ENCODE data around the gene TMEM204.

The TMEM204 gene

DNA sequence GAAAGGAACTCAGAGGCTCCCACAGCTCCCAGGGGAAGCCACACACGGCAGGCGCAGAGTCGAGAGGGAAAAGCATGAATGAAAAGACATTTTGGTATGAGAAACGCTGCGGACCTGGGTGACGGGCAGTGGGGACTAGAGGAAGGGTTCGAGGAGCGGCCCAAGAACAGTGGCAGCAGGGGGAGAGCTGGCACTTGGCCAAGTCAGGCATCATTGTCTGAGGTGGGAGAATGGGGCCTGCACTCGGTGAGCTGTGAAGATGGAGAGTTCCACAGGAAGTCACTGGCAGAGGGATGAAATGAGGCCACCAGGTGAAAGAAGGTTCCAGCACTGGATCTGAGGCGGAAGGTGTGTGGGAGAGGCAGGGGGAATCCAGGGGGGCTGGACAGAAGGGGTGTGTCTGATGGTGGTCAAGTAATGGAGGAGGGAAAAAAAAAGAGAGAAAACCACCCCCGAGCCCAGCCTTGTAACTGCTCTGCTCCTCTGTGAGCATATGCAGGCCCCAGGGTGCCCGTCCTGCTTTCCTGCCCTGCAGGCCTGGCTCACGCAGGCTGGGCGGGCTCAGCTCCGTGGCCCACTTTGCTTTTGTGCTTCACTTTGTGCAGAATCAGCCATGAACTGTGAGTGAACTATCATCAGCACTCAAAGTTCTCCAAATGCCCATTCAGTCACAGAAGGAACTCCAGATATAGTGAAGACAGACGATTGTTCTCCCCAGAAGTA, 31.8 kb downstream of the TMEM204 start:
- ATAC-seq (ENCODE audit: low read depth) (no peak), DNase-seq (ENCODE audit: low spot score) (no peak)
- Histone ChIP-seq H3K27me3 (ENCODE audit: insufficient read depth, poor library complexity, severe bottlenecking) (no peaks in the 10 kb centered on the region), H3K4me3 (ENCODE audit: severe bottlenecking) (no peak overlapping the region), H3K4me1 (ENCODE audit: insufficient read depth, poor library complexity, severe bottlenecking) (no peaks in the 10 kb centered on the region), H3K9me3 (ENCODE audit: severe bottlenecking) (no peaks in the 10 kb centered on the region), H3K36me3 (ENCODE audit: low read depth) (peaks cover 6% of the 10 kb centered on the region; the same call in 1 of the 2 replicates), H3K27ac (ENCODE audit: poor library complexity, severe bottlenecking) (no peak overlapping the region)
- TF ChIP-seq, protein P1, sequence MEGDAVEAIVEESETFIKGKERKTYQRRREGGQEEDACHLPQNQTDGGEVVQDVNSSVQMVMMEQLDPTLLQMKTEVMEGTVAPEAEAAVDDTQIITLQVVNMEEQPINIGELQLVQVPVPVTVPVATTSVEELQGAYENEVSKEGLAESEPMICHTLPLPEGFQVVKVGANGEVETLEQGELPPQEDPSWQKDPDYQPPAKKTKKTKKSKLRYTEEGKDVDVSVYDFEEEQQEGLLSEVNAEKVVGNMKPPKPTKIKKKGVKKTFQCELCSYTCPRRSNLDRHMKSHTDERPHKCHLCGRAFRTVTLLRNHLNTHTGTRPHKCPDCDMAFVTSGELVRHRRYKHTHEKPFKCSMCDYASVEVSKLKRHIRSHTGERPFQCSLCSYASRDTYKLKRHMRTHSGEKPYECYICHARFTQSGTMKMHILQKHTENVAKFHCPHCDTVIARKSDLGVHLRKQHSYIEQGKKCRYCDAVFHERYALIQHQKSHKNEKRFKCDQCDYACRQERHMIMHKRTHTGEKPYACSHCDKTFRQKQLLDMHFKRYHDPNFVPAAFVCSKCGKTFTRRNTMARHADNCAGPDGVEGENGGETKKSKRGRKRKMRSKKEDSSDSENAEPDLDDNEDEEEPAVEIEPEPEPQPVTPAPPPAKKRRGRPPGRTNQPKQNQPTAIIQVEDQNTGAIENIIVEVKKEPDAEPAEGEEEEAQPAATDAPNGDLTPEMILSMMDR (IDR thresholded peaks at IDR 0.05; ENCODE audit: poor library complexity, severe bottlenecking): no peak

DNA sequence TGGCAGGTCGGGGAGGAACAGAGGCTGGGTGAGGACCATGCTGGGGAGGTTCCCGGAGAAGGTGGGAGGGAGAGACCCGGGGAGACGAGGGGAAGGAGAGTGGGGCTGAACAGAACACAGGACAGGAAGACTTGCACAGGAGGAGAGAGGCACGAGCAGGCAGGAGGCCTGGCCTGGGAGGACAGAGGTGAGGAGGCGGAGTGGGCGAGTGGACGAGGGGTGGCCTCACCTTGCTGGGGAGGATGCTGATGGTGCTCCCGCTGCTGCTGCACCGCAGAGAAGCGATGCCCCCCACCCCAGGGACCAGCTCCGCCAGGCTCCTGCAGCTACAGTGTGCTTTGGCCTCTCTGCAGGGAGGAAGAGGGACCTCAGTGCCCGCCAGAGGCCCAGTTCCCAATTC, 34.5 kb downstream of the TMEM204 start:
- TF ChIP-seq, protein P1 (IDR thresholded peaks at IDR 0.05; ENCODE audit: poor library complexity, severe bottlenecking): no peak
- H3K36me3 ChIP-seq (ENCODE audit: low read depth): no peaks in the 10 kb centered on the region
- no peak for DNase-seq (ENCODE audit: low spot score)
- H3K4me3 ChIP-seq (ENCODE audit: severe bottlenecking): no peak overlapping the region
- no peaks in the 10 kb centered on the region for H3K9me3 ChIP-seq (ENCODE audit: severe bottlenecking)
- no peaks in the 10 kb centered on the region for H3K27me3 ChIP-seq (ENCODE audit: insufficient read depth, poor library complexity, severe bottlenecking)
- ATAC-seq (ENCODE audit: low read depth): no peak
- H3K4me1 ChIP-seq (ENCODE audit: insufficient read depth, poor library complexity, severe bottlenecking): no peaks in the 10 kb centered on the region
- H3K27ac ChIP-seq (ENCODE audit: poor library complexity, severe bottlenecking): no peak overlapping the region

DNA sequence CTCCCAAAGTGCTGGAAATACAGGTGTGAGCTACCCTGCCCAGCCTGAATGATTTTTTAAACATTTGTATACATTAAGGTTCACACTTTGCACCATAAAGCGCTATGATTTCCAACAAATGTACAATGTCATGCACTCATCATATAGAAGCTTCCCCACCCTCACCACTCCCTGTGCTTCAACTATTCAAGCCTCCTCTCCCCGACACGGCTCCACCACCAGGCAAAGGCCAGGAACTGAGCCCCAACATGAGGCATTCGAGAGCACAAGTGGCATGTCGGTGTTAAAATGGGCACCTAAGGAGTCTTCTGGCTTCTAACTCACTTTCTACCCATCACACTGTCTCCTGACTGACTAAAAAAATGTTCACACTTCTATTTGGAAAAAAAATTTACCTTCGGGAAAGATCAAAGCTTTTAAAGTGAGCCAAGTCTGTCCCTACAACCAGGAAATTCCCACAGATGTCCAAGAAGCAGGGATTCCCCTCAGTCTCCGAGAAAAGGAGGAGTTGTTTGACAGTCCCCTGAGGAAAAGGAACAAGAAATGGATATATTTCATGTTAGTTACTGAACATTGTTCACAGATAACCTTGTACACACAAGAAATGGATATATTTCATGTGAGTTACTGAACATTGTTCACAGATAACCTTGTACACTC, 37.7 kb downstream of the TMEM204 start:
- DNase-seq (ENCODE audit: low spot score) (no peak), ATAC-seq (ENCODE audit: low read depth) (no peak)
- H3K9me3 ChIP-seq (ENCODE audit: severe bottlenecking): no peaks in the 10 kb centered on the region
- H3K27me3 ChIP-seq (ENCODE audit: insufficient read depth, poor library complexity, severe bottlenecking): no peaks in the 10 kb centered on the region
- H3K27ac ChIP-seq (ENCODE audit: poor library complexity, severe bottlenecking): no peak overlapping the region
- H3K4me1 ChIP-seq (ENCODE audit: insufficient read depth, poor library complexity, severe bottlenecking): no peaks in the 10 kb centered on the region
- TF ChIP-seq, protein P1 (IDR thresholded peaks at IDR 0.05; ENCODE audit: poor library complexity, severe bottlenecking): no peak
- H3K36me3 ChIP-seq (ENCODE audit: low read depth): no peaks in the 10 kb centered on the region
- H3K4me3 ChIP-seq (ENCODE audit: severe bottlenecking): no peak overlapping the region

DNA sequence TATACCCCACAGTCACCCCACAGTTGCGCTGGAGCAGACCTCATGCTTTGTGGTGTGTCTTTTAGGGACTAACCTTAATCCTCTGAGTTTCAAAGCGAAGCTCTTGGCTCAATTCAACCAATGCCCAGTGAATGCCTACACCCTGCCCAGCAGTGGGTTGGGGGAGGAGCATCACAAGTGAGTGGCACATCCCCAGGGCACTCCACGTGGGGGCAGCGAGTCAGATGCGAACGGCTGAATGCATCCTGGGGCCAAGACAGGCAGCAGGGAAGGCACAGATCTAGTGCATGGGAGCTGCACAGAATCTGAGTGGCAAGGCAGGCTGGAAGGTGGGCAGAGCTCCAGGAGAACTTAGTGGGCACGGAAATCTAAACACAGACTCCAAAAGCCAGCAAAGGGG, 39.2 kb downstream of the TMEM204 start:
- H3K36me3 ChIP-seq (ENCODE audit: low read depth): no peaks in the 10 kb centered on the region
- TF ChIP-seq, protein P1 (IDR thresholded peaks at IDR 0.05; ENCODE audit: poor library complexity, severe bottlenecking): no peak
- no peaks in the 10 kb centered on the region for H3K4me1 ChIP-seq (ENCODE audit: insufficient read depth, poor library complexity, severe bottlenecking)
- no peak overlapping the region for H3K27ac ChIP-seq (ENCODE audit: poor library complexity, severe bottlenecking)
- DNase-seq (ENCODE audit: low spot score): no peak
- no peak; the same call in 2 of the 3 replicates for ATAC-seq (ENCODE audit: low read depth)
- H3K4me3 ChIP-seq (ENCODE audit: severe bottlenecking): no peak overlapping the region
- H3K9me3 ChIP-seq (ENCODE audit: severe bottlenecking): no peaks in the 10 kb centered on the region
- H3K27me3 ChIP-seq (ENCODE audit: insufficient read depth, poor library complexity, severe bottlenecking): no peaks in the 10 kb centered on the region

DNA sequence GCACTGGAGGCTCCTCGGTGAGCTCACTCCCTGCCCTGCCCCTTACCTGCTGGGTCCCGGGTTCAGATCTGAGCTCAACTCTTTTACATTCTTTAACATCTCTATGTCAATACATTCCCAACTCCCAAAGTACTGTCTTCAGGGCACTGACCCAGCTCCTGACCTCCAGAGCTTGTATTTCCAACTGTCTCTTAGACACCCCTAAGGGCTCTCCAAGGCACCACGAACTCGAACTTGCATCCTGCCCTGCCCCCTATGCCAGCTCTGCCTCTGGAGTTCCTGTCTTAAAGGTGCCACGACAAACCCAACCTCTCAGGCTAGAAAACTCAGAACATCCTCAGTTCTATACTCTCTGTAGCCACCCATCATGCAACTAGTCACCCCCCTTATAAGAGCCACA, 39.8 kb downstream of the TMEM204 start:
- TF ChIP-seq, protein P1 (IDR thresholded peaks at IDR 0.05; ENCODE audit: poor library complexity, severe bottlenecking): no peak
- ATAC-seq (ENCODE audit: low read depth): no peak
- Histone ChIP-seq H3K27me3 (ENCODE audit: insufficient read depth, poor library complexity, severe bottlenecking) (no peaks in the 10 kb centered on the region), H3K9me3 (ENCODE audit: severe bottlenecking) (no peaks in the 10 kb centered on the region), H3K4me1 (ENCODE audit: insufficient read depth, poor library complexity, severe bottlenecking) (no peaks in the 10 kb centered on the region), H3K36me3 (ENCODE audit: low read depth) (no peaks in the 10 kb centered on the region), H3K27ac (ENCODE audit: poor library complexity, severe bottlenecking) (no peak overlapping the region), H3K4me3 (ENCODE audit: severe bottlenecking) (no peak overlapping the region)
- no peak for DNase-seq (ENCODE audit: low spot score)
